Mesenchymal stem cell (in vitro differentiated cells and primary cell): Measurements from ENCODE around the gene CACNA2D3.
A peak's percentile ranks its signal among the peaks of the same experiment; 100 is the strongest.

Experiments used
- DNase-seq: peaks from one replicate; pipeline ENCODE4 v3.0.0-alpha.2; 2013
- H2AFZ ChIP-seq: one replicate; pipeline ENCODE4 v1.6.1; 2013; ENCODE audit warnings: low read depth, mild to moderate bottlenecking, control low read depth, inconsistent platforms, low read length, moderate library complexity
- H2AK5ac ChIP-seq: 2 replicates; pipeline ENCODE4 v1.6.1; 2013; ENCODE audit warnings: low read length, moderate library complexity, mild to moderate bottlenecking, inconsistent platforms; ENCODE audit not compliant: severe bottlenecking
- H2BK120ac ChIP-seq: one replicate; pipeline ENCODE4 v1.6.1; 2013; ENCODE audit warnings: low read depth, mild to moderate bottlenecking, inconsistent platforms, low read length, moderate library complexity
- H2BK12ac ChIP-seq, 2 experiments: one replicate each; pipeline ENCODE4 v1.6.1; 2013; ENCODE audit warnings: inconsistent platforms in 2 of 2, low read length in 2 of 2, mild to moderate bottlenecking in 2 of 2, moderate library complexity in 2 of 2, control low read depth in 1 of 2
- H2BK15ac ChIP-seq: one replicate; pipeline ENCODE4 v1.6.1; 2013; ENCODE audit warnings: mild to moderate bottlenecking, low read depth, inconsistent platforms; ENCODE audit not compliant: poor library complexity, severe bottlenecking
- H2BK5ac ChIP-seq: 2 replicates; pipeline ENCODE4 v1.6.1; 2013; ENCODE audit warnings: low read depth, mild to moderate bottlenecking, low read length, control low read depth, inconsistent platforms; ENCODE audit not compliant: poor library complexity, severe bottlenecking
- H3K14ac ChIP-seq, 2 experiments: one replicate each; pipeline ENCODE4 v1.6.1; 2013; ENCODE audit warnings: inconsistent platforms in 2 of 2, low read length in 2 of 2, control low read depth in 1 of 2, mild to moderate bottlenecking in 1 of 2, moderate library complexity in 1 of 2
- H3K18ac ChIP-seq, 2 experiments: one replicate each; pipeline ENCODE4 v1.6.1; 2013; ENCODE audit warnings: inconsistent platforms in 2 of 2, low read length in 2 of 2, control low read depth in 1 of 2, low read depth in 1 of 2, mild to moderate bottlenecking in 1 of 2
- H3K23ac ChIP-seq, 2 experiments: one replicate each; pipeline ENCODE4 v1.6.1; 2013; ENCODE audit warnings: inconsistent platforms in 2 of 2, low read length in 2 of 2, mild to moderate bottlenecking in 2 of 2, moderate library complexity in 2 of 2, control low read depth in 1 of 2
- H3K27ac ChIP-seq: 2 replicates; pipeline ENCODE4 v1.5.1; 2013; ENCODE audit warnings: mild to moderate bottlenecking, moderate library complexity, low read length, control low read depth, inconsistent platforms; ENCODE audit not compliant: poor library complexity, severe bottlenecking
- H3K27me3 ChIP-seq, 2 experiments: 2 replicates each; pipeline versions ENCODE4 v1.6.1 to v1.7.0; 2013; ENCODE audit warnings: low read length in 2 of 2, mild to moderate bottlenecking in 2 of 2, moderate library complexity in 2 of 2, control low read depth in 1 of 2, inconsistent platforms in 1 of 2; ENCODE audit not compliant: control insufficient read depth in 1 of 2, insufficient read depth in 1 of 2
- H3K36me3 ChIP-seq, 2 experiments: 2 replicates each; pipeline versions ENCODE4 v1.6.1 to v1.7.0; 2013; ENCODE audit warnings: low read length in 2 of 2, control low read depth in 1 of 2, inconsistent platforms in 1 of 2, low read depth in 1 of 2, mild to moderate bottlenecking in 1 of 2; ENCODE audit not compliant: insufficient read depth in 2 of 2, control insufficient read depth in 1 of 2
- H3K4ac ChIP-seq, 2 experiments: one replicate each; pipeline ENCODE4 v1.6.1; 2013; ENCODE audit warnings: inconsistent platforms in 2 of 2, low read length in 2 of 2, mild to moderate bottlenecking in 2 of 2, moderate library complexity in 2 of 2, control low read depth in 1 of 2, low read depth in 1 of 2
- H3K4me1 ChIP-seq: 2 replicates; pipeline ENCODE4 v1.6.1; 2013; ENCODE audit warnings: low read depth, low read length, control low read depth; ENCODE audit not compliant: control insufficient read depth, insufficient read depth
- H3K4me2 ChIP-seq: 2 replicates; pipeline ENCODE4 v1.6.1; 2013; ENCODE audit warnings: low read length, mild to moderate bottlenecking, inconsistent platforms; ENCODE audit not compliant: poor library complexity, severe bottlenecking
- H3K4me3 ChIP-seq, 2 experiments: 2 replicates each; pipeline versions ENCODE4 v1.5.1 to v1.7.0; 2013; ENCODE audit warnings: low read length in 2 of 2, mild to moderate bottlenecking in 2 of 2, control low read depth in 1 of 2, low read depth in 1 of 2; ENCODE audit not compliant: insufficient read depth in 1 of 2
- H3K79me1 ChIP-seq: replicated peaks from 2 replicates; pipeline ENCODE4 v1.6.1; 2013; ENCODE audit warnings: mild to moderate bottlenecking, control low read depth, low read length, inconsistent platforms; ENCODE audit not compliant: poor library complexity, severe bottlenecking
- H3K9ac ChIP-seq: 2 replicates; pipeline ENCODE4 v1.7.0; 2013; ENCODE audit warnings: mild to moderate bottlenecking, low read length, moderate library complexity
- H3K9me3 ChIP-seq: 2 replicates; pipeline ENCODE4 v1.7.0; 2013; ENCODE audit warnings: mild to moderate bottlenecking, low read length; ENCODE audit not compliant: control insufficient read depth
- H4K8ac ChIP-seq: one replicate; pipeline ENCODE4 v1.6.1; 2013; ENCODE audit warnings: inconsistent platforms, mild to moderate bottlenecking, low read length, moderate library complexity
- H4K91ac ChIP-seq: one replicate; pipeline ENCODE4 v1.6.1; 2013; ENCODE audit warnings: mild to moderate bottlenecking, low read length, inconsistent platforms
- WGBS: methylation state at CpG from one replicate; pipeline ENCODE4 v1.1.7; 2013; ENCODE audit warnings: mixed read lengths; 5-methylcytosine and 5-hydroxymethylcytosine counted together

Gene CACNA2D3

DNA sequence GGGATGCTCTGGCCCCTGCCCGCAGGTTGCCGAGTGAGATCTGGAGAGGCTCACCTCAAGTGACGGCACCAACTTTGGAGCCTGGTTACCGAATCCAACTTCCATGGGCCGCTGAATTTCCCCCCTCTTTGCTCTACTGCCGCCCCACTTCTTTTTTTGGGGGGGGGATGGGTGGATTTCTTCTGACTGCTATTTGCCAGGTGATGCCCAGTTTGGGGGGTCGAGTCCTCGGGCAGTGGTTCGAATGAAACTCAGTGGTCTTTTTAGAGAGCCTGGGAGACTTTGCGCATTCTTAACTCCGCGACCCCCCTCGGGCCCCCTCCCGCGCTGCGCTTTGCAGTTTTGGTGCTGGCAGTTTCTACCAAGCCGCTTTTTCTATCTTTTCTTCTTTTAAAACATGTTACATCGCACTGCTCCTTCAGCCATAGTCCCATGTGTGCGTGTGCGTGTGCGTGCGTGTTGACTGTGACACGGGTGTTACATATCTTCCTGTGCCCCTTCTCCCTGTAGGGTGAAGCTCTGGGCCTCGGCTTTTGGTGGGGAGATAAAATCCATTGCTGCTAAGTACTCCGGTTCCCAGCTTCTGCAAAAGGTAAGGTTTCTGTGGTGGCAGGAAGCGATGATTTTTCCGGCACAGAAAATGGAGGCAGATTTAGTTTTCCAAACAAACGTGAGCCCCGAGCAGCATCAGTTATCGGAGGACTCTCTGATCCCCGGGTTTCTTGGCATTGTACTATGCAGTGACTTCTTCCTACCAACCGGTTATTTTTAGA is 837 bp downstream of the CACNA2D3 start:
- Histone ChIP-seq H3K36me3 (no peaks in the 10 kb centered on the region), H4K91ac (no peak overlapping the region), H3K23ac (no peak overlapping the region), H2BK120ac (no peak overlapping the region), H4K8ac (no peak overlapping the region), H3K27me3 (peaks cover 55 to 74% of the 10 kb centered on the region in 2 experiments), H3K9ac (no peak overlapping the region), H3K4me1 (peaks cover 25% of the 10 kb centered on the region), H3K79me1 (no peaks in the 10 kb centered on the region), H3K18ac (no peak overlapping the region), H3K4me3 (peak overlapping the region; percentile 26 to 64), H2AFZ (no peak overlapping the region), H3K9me3 (no peaks in the 10 kb centered on the region), H2BK5ac (no peak overlapping the region), H3K14ac (no peak overlapping the region), H2AK5ac (no peak overlapping the region), H3K4me2 (peak overlapping the region; percentile 74), H2BK12ac (no peak overlapping the region), H3K4ac (no peak overlapping the region), H2BK15ac (no peak overlapping the region), H3K27ac (no peak overlapping the region)
- WGBS: 9% methylated on average over 24 of the region's 32 CpGs
- no peak for DNase-seq

GRCh38 chr3:54123776-54124196 is 1.4 kb downstream of the CACNA2D3 start:
- H3K79me1 ChIP-seq: no peaks in the 10 kb centered on the region
- H3K4me1 ChIP-seq: peaks cover 25% of the 10 kb centered on the region
- no peak overlapping the region for H2BK5ac ChIP-seq
- H3K27me3 ChIP-seq: peaks cover 55 to 69% of the 10 kb centered on the region in 2 experiments
- no peak for DNase-seq
- H3K27ac ChIP-seq: no peak overlapping the region
- no peak overlapping the region for H2AFZ ChIP-seq
- H2AK5ac ChIP-seq: no peak overlapping the region
- no peak overlapping the region for H3K14ac ChIP-seq
- H3K36me3 ChIP-seq: no peaks in the 10 kb centered on the region
- no peak overlapping the region for H2BK15ac ChIP-seq
- H2BK120ac ChIP-seq: no peak overlapping the region
- no peak overlapping the region for H4K8ac ChIP-seq
- WGBS: 24% methylated on average over 10 of the region's 10 CpGs
- H3K4me3 ChIP-seq: peak overlapping the region in 1 of 2 experiments; percentile 64
- H3K9ac ChIP-seq: no peak overlapping the region
- no peak overlapping the region for H4K91ac ChIP-seq
- no peak overlapping the region for H2BK12ac ChIP-seq
- no peak overlapping the region for H3K4ac ChIP-seq
- H3K23ac ChIP-seq: no peak overlapping the region
- no peak overlapping the region for H3K18ac ChIP-seq
- peak overlapping the region; percentile 33 for H3K4me2 ChIP-seq
- no peaks in the 10 kb centered on the region for H3K9me3 ChIP-seq

DNA sequence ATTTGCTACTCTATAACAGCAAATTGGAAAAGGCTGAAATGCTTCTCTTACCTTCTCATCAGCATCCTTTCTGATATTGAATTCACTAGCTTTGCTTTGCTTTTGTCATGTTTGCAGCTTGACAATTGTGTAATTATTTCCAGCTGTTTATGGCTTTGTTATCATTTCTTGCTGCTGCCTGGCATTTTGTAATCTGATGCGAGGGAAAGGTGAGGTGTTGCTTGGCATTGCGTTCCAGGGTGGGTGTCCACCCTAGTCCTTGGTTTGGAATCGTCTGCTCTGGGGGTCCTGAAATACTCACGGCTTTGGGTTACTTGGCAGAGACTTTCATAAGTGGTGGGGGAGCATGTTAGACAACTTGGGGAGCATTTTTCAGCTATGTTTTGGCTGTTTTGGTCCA is 2.9 kb downstream of the CACNA2D3 start:
- Histone ChIP-seq H3K23ac (no peak overlapping the region), H2BK120ac (no peak overlapping the region), H3K36me3 (no peaks in the 10 kb centered on the region), H3K27me3 (peaks cover 43 to 59% of the 10 kb centered on the region in 2 experiments), H3K18ac (no peak overlapping the region), H3K4me2 (no peak overlapping the region), H3K27ac (no peak overlapping the region), H4K91ac (no peak overlapping the region), H2BK12ac (no peak overlapping the region), H4K8ac (no peak overlapping the region), H2AK5ac (no peak overlapping the region), H3K14ac (no peak overlapping the region), H3K4me1 (peaks cover 25% of the 10 kb centered on the region), H3K79me1 (no peaks in the 10 kb centered on the region), H2AFZ (no peak overlapping the region), H2BK15ac (no peak overlapping the region), H3K4ac (no peak overlapping the region), H3K9me3 (no peaks in the 10 kb centered on the region), H3K9ac (no peak overlapping the region), H3K4me3 (no peak overlapping the region), H2BK5ac (no peak overlapping the region)
- 59% methylated on average over 4 of the region's 4 CpGs for WGBS
- no peak for DNase-seq

- Histone ChIP-seq H3K79me1 (no peaks in the 10 kb centered on the region), H3K27me3 (peaks cover 31 to 51% of the 10 kb centered on the region in 2 experiments), H2AK5ac (no peak overlapping the region), H3K23ac (no peak overlapping the region), H3K4me1 (peaks cover 15% of the 10 kb centered on the region), H2AFZ (no peak overlapping the region), H3K18ac (no peak overlapping the region), H3K4me3 (no peak overlapping the region), H3K4me2 (no peak overlapping the region), H3K4ac (no peak overlapping the region), H3K14ac (no peak overlapping the region), H3K27ac (no peak overlapping the region), H4K8ac (no peak overlapping the region), H2BK12ac (no peak overlapping the region), H3K9ac (no peak overlapping the region), H4K91ac (no peak overlapping the region), H3K9me3 (no peaks in the 10 kb centered on the region), H2BK5ac (no peak overlapping the region), H3K36me3 (no peaks in the 10 kb centered on the region), H2BK120ac (no peak overlapping the region), H2BK15ac (no peak overlapping the region)
- WGBS: 68% methylated on average over 5 of the region's 7 CpGs
- no peak for DNase-seq
Measured at GRCh38 chr3:54126551-54126950, 4.2 kb downstream of the CACNA2D3 start.
